Cerebellar nuclear complex (tissue), 1 donor: ENCODE measurements around the gene ESD.

Source experiments
- DNase-seq, 2 experiments: peaks; one replicate each; lab custom pipeline; 2025; lab: John Stamatoyannopoulos, UW

Gene ESD

GRCh38 chr13:46745706-46746105, 51.3 kb downstream of the ESD start:
- no peak for DNase-seq

GRCh38 chr13:46745062-46745461, 51.9 kb downstream of the ESD start:
- DNase-seq: no peak

GRCh38 chr13:46743191-46743590, 53.8 kb downstream of the ESD start:
- DNase-seq: no peak

GRCh38 chr13:46739447-46740098, 57.4 kb downstream of the ESD start:
- no peak for DNase-seq

GRCh38 chr13:46738766-46739165, 58.2 kb downstream of the ESD start:
- DNase-seq: no peak

GRCh38 chr13:46738055-46738454, 58.9 kb downstream of the ESD start:
- no peak for DNase-seq

GRCh38 chr13:46736541-46737310, 60.2 kb downstream of the ESD start:
- no peak for DNase-seq

- no peak for DNase-seq
Measured at GRCh38 chr13:46735425-46735824, 61.5 kb downstream of the ESD start.

- DNase-seq: no peak
Measured at GRCh38 chr13:46731535-46731934, 65.4 kb downstream of the ESD start.

GRCh38 chr13:46728777-46729176, 68.2 kb downstream of the ESD start:
- no peak for DNase-seq

- DNase-seq: no peak
Measured at GRCh38 chr13:46726347-46726746, 70.6 kb downstream of the ESD start.
